RWPE2 (cell line): ENCODE measurements around the gene NR2F2.

Source experiments
- ATAC-seq: fragments of 200-7000 bp; cut with Tn5 transposase; 3 replicates; pipeline ENCODE4 v1.9.1; 2021; ENCODE audit warnings: low read depth
- DNase-seq: peaks from one replicate; pipeline ENCODE4 v3.0.0-alpha.2; 2020; ENCODE audit warnings: low spot score
- H3K27ac ChIP-seq: fragments of 450-650 bp; 2 replicates; pipeline ENCODE4 v1.5.1; 2017; ENCODE audit warnings: mild to moderate bottlenecking; ENCODE audit not compliant: poor library complexity, severe bottlenecking
- H3K27me3 ChIP-seq: fragments of 250-450 bp; sonication (Bioruptor Pico); 2 replicates; pipeline ENCODE4 v1.5.1; 2021; ENCODE audit warnings: mild to moderate bottlenecking, moderate library complexity; ENCODE audit not compliant: insufficient read depth, poor library complexity, severe bottlenecking
- H3K36me3 ChIP-seq: fragments of 250-450 bp; sonication (Bioruptor Pico); 2 replicates; pipeline ENCODE4 v1.5.1; 2020; ENCODE audit warnings: low read depth, mild to moderate bottlenecking, moderate library complexity
- H3K4me1 ChIP-seq: fragments of 250-450 bp; sonication (Bioruptor Pico); 2 replicates; pipeline ENCODE4 v1.5.1; 2021; ENCODE audit warnings: mild to moderate bottlenecking, moderate library complexity; ENCODE audit not compliant: insufficient read depth, poor library complexity, severe bottlenecking
- H3K4me3 ChIP-seq: fragments of 250-450 bp; sonication (Bioruptor Pico); 2 replicates; pipeline ENCODE4 v1.5.1; 2021; ENCODE audit warnings: mild to moderate bottlenecking, moderate library complexity; ENCODE audit not compliant: severe bottlenecking
- H3K9me3 ChIP-seq: fragments of 250-450 bp; sonication (Bioruptor Pico); 2 replicates; pipeline ENCODE4 v1.5.1; 2021; ENCODE audit warnings: mild to moderate bottlenecking, moderate library complexity; ENCODE audit not compliant: severe bottlenecking
- CTCF ChIP-seq: fragments of 450-650 bp; IDR thresholded peaks from one replicate; pipeline ENCODE4 v1.5.1; 2017; ENCODE audit warnings: mild to moderate bottlenecking, moderate library complexity; ENCODE audit not compliant: poor library complexity, severe bottlenecking

Gene NR2F2

DNA sequence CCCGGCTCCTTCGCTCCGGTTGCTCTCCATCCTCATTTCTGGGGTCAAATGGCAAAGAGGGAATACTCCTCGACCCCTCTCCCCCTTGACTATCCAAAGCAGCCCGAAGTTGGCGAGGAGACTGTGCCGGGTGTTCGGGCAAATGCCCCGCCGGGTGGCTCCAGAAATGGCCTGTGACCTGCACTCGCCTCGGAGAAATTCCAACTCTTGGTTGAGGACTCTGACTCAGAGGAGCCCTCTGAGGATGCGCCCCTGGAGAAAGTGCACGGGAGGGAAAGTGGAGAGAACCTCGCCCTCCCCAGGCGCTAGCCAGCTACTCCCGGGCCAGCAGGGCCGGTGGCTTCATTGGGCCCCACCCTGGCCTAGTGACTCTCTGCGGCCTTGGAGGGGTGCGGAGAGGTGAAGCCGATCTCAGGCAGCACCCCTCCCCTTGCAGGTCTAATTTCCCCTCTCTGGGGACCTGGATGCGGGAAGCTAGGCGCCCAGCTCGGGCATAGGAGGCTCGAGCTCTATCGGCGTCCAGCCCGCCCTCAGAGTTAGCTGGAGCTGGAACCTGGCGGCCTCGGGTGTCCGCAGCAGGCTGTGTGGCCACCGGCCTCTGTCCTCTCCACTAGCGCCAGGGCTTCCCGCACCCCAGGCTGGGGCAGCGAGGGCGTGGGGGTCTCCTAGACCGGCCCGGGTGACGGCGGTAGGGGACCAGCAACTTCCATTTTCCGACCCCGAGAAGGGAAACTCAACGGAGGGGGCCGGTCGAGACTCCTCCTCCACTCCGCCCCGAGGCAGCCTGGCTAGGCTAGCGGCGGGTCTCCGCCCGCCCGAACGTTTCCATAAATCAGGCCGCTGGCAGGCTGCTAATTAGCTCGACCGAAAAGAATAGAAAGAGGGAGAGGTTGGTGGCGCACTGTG is 29.4 kb downstream of the NR2F2 start:
- ATAC-seq (no peak), DNase-seq (no peak)
- H3K27ac ChIP-seq, result no peak overlapping the region
- H3K4me1 ChIP-seq, result no peaks in the 10 kb centered on the region
- H3K36me3 ChIP-seq, result no peaks in the 10 kb centered on the region
- no peaks in the 10 kb centered on the region for H3K9me3 ChIP-seq
- TF ChIP-seq CTCF, result no peak
- peaks cover 52% of the 10 kb centered on the region for H3K27me3 ChIP-seq
- H3K4me3 ChIP-seq, result no peak overlapping the region

DNA sequence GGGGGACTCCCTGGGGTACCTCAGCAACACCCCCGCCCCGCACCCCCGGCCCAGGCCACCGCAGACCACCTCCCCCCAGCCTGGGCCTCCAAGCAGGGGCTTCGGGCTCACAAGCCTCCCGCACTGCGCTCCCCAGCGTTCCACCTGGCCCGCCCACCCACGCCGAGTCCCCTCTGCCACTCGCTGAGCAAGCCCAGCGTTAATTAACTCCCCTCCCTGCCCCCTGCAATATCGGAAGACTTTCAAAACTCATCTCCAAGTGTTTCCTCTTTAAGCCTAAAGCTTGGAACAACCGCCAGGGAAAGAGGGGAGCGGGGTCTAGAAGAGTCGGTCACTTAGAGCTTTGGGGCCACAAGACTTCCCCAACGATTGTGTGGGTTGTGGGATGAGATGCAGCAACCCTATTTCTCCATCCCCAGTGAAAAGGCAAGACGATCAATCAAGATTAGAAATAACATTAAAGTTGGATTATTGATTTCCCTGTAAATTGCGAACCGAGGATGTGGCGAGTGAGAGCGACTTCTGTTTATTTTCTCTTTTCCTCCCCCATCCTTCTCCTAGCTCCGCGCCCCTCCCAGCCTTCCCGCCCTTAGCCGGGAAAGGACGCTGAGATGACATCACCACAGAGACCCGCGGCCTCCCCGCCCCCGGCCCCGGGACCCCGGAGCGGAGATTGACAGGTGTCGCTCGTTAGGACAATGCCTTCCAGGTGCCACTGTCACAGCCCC is 30.2 kb downstream of the NR2F2 start:
- no peak for TF ChIP-seq CTCF
- Histone ChIP-seq H3K4me3 (no peak overlapping the region), H3K27ac (no peak overlapping the region), H3K36me3 (no peaks in the 10 kb centered on the region), H3K27me3 (peaks cover 59% of the 10 kb centered on the region), H3K4me1 (no peaks in the 10 kb centered on the region), H3K9me3 (no peaks in the 10 kb centered on the region)
- no peak for ATAC-seq
- DNase-seq, result no peak

DNA sequence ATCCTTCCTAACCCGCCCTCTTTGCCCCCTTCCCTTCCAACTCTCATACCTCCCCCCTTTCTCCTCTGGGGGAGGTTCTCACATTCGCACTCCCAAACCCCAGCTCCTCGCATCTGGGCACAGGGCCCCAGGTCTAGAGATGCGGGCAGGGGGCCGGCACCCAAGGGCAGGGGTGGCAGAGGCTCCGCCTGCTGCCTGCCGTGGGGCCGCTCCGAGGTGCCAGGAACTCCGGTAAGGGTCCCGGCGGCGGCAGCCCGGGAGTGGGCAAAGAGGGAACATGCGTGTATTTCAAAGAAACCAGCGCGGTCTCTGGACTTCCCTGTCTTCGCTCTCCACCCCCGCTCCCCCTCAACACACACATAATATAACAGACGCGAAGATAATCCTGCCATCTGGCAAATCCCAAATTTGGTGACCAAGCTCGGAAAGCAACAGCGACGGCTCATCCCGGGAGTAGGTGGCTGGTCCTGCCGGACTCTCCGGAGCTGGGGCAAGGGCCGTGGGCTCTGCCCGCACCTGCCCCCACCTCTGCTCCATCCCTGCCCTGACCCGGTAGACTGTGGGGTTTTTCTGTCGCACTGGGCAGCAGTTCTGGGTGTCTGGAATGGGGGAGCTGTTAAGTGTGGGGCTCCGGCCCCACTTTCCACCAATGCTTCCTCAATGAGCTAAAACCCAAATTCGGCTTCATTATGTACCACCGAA is 31.0 kb downstream of the NR2F2 start:
- H3K36me3 ChIP-seq, result no peaks in the 10 kb centered on the region
- TF ChIP-seq CTCF, result no peak
- H3K9me3 ChIP-seq, result no peaks in the 10 kb centered on the region
- no peak overlapping the region for H3K27ac ChIP-seq
- H3K4me3 ChIP-seq, result no peak overlapping the region
- DNase-seq (no peak), ATAC-seq (no peak)
- H3K4me1 ChIP-seq, result no peaks in the 10 kb centered on the region
- peaks cover 66% of the 10 kb centered on the region for H3K27me3 ChIP-seq

DNA sequence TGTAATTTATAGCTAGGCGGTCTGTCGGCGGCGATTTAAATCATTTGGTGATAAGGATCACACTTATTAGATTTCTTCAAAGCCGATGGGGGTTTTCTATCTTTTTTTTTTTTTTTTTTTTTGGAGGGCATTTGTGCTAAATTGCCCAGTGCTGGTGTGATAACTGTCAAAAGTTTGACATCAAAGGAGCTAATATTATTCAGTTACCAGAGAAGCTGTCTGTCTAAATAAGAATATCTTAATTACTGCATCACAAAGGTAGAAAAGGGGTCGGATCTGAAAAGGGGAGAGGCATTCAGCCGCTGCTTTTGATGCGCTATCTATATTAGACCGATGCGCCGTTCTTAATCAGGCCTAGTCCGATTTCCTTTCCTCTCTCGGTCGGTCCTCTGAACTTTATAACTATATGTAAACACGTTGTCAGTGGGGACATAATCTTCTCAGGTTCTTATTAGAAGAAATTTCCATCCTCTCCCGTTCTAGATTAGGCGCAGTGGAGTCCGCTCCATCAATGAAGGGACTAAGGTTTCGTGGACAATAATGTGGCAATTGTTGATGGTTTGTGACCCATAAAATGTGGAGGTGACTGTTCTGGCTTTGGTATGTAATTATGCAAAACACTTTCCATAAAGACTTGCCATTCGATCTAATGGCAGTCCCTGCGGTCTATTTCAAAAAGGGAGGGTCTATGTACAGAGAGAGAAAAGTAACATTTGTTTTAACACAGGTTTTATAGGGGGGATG is 31.7 kb downstream of the NR2F2 start:
- Histone ChIP-seq H3K27me3 (peaks cover 74% of the 10 kb centered on the region), H3K36me3 (no peaks in the 10 kb centered on the region), H3K4me3 (no peak overlapping the region), H3K4me1 (no peaks in the 10 kb centered on the region), H3K27ac (no peak overlapping the region), H3K9me3 (no peaks in the 10 kb centered on the region)
- TF ChIP-seq CTCF, result no peak
- DNase-seq (no peak), ATAC-seq (no peak)
